Right lobe of liver (tissue), 6 donors: Measurements from ENCODE around the gene FUT6. TPM values are rescaled to one million over a fixed set of nuclear protein-coding genes. Genes with fewer than 3 reads are reported as not detected.
A peak's percentile ranks its signal among the peaks of the same experiment; 100 is the strongest.

Source experiments
- ATAC-seq, 4 donors: fragments of 200-7000 bp; cut with Tn5 transposase; one replicate each; pipeline ENCODE4 v1.9.1; 2020; ENCODE audit warnings: mild to moderate bottlenecking in 4 of 4, moderate library complexity in 4 of 4
- DNase-seq, 3 donors: peaks; one replicate each; pipeline ENCODE4 v3.0.0-alpha.2; 2020
- H3K27ac ChIP-seq, 3 donors: fragments of 200-600 bp; one replicate each; pipeline ENCODE4 v1.8.0; 2022
- H3K27me3 ChIP-seq, 2 donors: fragments of 200-600 bp; one replicate each; pipeline ENCODE4 v1.8.0; 2022
- H3K36me3 ChIP-seq, 4 donors: fragments of 200-600 bp; sonication (generic) in 1 of 4; one replicate each; pipeline versions ENCODE4 v1.5.1 to v1.8.0; 2017 to 2022; ENCODE audit warnings: control low read depth in 1 of 4
- H3K4me1 ChIP-seq, 4 donors: fragments of 200-600 bp; sonication (generic) in 1 of 4; one replicate each; pipeline versions ENCODE4 v1.5.1 to v1.8.0; 2017 to 2022; ENCODE audit warnings: control low read depth in 1 of 4
- H3K4me3 ChIP-seq, 3 donors: fragments of 200-600 bp; one replicate each; pipeline ENCODE4 v1.8.0; 2022
- H3K9me3 ChIP-seq, 4 donors: fragments of 200-600 bp; sonication (generic) in 1 of 4; one replicate each; pipeline versions ENCODE4 v1.5.1 to v1.8.0; 2017 to 2022; ENCODE audit warnings: control low read depth in 1 of 4
- POLR2A ChIP-seq: fragments of 450-650 bp; IDR thresholded peaks from one replicate; pipeline ENCODE4 v1.6.1; 2017; ENCODE audit warnings: antibody characterized with exemption, mild to moderate bottlenecking
- WGBS: methylation state at CpG from one replicate; pipeline ENCODE4 v1.1.6; 2018; ENCODE audit warnings: low coverage, low lambda C conversion rate; ENCODE audit not compliant: insufficient coverage; ENCODE audit errors: missing lambda C conversion rate; 5-methylcytosine and 5-hydroxymethylcytosine counted together
- intact Hi-C, 2 donors: fragments of 100-400 bp; cut with DNase I; formaldehyde crosslinking; loops; one replicate each; pipeline versions ENCODE4 v1.11.2 to v1.14.1; 2022
- total RNA-seq, 6 experiments: library from RNA; depleted of rRNA in 2 of 6; stranded (reverse); fragments of >200 nt in 2 of 6; fragmentation: NEBNext Ultra II Directional in 3 of 6; extraction: Animal tissue kit (Norgen Biotek cat#: 25700) in 3 of 6; gene quantifications; one replicate each; pipeline versions ENCODE4 v1.1.0 to v1.2.4, GENCODE V29; 2016 to 2023
- TF ChIP-seq, protein P1 (sequence below), 4 donors: fragments of 200-600 bp in 3 of 4; fragments of 450-650 bp in 1 of 4; IDR thresholded peaks; one replicate each; pipeline versions ENCODE4 v1.5.1 to v1.8.0; 2016 to 2022; ENCODE audit warnings: antibody characterized with exemption in 4 of 4, mild to moderate bottlenecking in 2 of 4
- donor health status: DM: no; HTN: yes; CAD: no.
- donor health status: DM: no; HTN: no; CAD: no.
- donor health status: DM: no; HTN: no; CAD: no.
- donor health status: DM: no; HTN: yes; CAD: no.
- donor health status: DM: no; HTN: yes; CAD: no.

FUT6 gene
- total RNA-seq, 6 experiments from 2014 or later, result 2.3 to 28.1 (median 9.7) TPM

DNA sequence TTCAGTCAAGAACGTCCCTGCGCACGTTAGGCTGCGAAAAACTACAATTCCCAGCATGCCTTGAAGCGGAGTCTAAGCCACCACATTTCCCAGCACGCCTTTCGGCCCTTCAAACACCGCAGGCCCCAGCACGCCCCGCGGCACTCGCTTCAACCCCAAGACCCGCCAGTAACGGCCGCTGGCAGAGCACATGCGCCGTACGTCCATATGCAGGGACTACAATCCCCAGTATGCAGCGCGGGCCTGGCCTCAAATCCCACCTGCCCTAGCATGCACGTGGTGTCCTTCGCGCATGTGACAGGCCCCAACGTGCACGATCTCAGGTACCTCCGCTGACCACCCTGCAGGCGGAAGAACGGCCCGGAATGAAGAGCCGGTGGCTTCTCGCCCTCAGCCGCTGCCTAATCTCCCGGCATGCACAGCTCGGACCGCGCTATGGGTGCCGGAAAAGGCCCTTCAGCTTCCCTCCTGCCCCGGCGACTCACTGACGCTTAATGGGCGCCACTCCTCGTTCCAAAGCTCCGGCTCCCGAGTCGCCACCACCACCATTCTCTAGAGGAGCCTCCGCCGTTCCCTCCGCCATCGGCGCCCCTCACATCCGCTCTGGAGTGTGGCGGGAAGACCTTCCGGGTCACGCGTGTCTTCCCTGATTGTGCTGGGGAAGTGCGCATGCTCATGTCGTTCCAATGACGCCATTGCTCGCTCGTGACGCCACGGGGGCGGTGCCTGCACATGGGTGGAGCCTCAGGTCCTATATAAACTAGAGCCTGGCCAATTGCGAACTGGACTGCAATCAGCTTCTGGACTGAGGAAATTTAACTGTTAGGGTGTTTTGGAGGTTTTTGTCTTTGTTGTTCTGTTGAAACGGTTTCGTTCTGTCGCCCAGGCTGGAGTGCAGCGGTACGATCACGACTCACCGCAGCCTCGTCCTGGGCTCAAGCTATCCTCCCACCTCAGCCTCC is 48.7 kb downstream of the FUT6 start, which contains the start of gene DUS3L:
TSS of gene DUS3L (minus strand) at position 605 of the 962 bp plus-strand sequence. CDS start at position 583, 22 bp downstream.
- intact Hi-C loops, result no loop called here
- Histone ChIP-seq H3K4me3 (peak within 1 kb of the TSS; percentile 66 to 87 (median 83)), H3K9me3 (no peaks in the 10 kb centered on the region), H3K36me3 (peaks cover 0 to 38% (median 24%) of the 10 kb centered on the region in 4 donors), H3K4me1 (peaks cover 0 to 10% (median 1%) of the 10 kb centered on the region in 4 donors), H3K27ac (peak within 1 kb of the TSS; percentile 86 to 99 (median 97)), H3K27me3 (no peaks in the 10 kb centered on the region)
- TF ChIP-seq POLR2A, result peak; percentile 83
- TF ChIP-seq, protein P1, sequence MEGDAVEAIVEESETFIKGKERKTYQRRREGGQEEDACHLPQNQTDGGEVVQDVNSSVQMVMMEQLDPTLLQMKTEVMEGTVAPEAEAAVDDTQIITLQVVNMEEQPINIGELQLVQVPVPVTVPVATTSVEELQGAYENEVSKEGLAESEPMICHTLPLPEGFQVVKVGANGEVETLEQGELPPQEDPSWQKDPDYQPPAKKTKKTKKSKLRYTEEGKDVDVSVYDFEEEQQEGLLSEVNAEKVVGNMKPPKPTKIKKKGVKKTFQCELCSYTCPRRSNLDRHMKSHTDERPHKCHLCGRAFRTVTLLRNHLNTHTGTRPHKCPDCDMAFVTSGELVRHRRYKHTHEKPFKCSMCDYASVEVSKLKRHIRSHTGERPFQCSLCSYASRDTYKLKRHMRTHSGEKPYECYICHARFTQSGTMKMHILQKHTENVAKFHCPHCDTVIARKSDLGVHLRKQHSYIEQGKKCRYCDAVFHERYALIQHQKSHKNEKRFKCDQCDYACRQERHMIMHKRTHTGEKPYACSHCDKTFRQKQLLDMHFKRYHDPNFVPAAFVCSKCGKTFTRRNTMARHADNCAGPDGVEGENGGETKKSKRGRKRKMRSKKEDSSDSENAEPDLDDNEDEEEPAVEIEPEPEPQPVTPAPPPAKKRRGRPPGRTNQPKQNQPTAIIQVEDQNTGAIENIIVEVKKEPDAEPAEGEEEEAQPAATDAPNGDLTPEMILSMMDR (IDR thresholded peaks at IDR 0.05), result no peak
- ATAC-seq (peak; percentile 92 to 95 (median 94)), DNase-seq (peak; percentile 96 to 99 (median 97))
- 19% methylated on average over 40 of the region's 72 CpGs for WGBS

DNA sequence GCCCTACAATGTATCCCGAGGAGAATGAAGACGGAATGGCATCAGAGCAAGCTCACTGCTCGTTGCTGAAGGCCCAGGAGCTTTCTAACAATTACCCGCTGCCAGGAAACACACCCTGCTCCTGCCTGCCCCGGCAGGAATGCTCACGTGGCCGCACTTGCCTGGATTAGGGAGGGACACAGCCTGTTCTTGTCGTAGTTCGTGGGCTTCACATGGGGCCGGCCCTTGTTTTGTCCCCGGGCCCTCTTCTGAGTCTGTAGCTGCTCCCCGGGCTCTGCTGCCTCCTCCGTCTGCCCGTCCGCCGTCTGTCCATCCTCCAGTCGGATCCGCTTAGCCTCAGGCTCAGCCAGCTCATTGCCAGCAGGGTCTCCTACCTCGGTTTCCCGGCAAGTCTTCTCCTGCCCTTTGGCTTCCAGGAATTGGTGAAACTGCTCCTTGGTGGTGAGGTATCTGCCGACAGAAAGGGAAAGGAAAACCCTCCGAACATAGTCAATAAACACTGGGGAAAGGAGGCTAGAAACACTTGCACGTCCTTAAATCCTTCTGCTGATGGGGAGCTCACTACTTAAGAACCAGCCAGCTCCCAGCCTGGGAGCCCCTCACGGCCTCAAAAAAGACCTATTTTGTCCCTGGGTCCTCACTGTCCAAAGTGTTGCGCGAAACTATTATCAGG is 49.5 kb downstream of the FUT6 start:
- Histone ChIP-seq H3K27me3 (no peaks in the 10 kb centered on the region), H3K27ac (peak overlapping the region in 2 of 3 donors; percentile 86 to 99), H3K4me1 (peaks cover 0 to 10% (median 1%) of the 10 kb centered on the region in 4 donors), H3K9me3 (no peaks in the 10 kb centered on the region), H3K4me3 (peak overlapping the region; percentile 66 to 87 (median 83)), H3K36me3 (peaks cover 0 to 45% (median 29%) of the 10 kb centered on the region in 4 donors)
- WGBS, result 20% methylated on average over 2 of the region's 26 CpGs
- DNase-seq (peak in 1 of 3 donors; percentile 63), ATAC-seq (no peak)
- TF ChIP-seq, protein P1 (IDR thresholded peaks at IDR 0.05), result no peak
- TF ChIP-seq POLR2A, result no peak
- intact Hi-C loops, result no loop called here

DNA sequence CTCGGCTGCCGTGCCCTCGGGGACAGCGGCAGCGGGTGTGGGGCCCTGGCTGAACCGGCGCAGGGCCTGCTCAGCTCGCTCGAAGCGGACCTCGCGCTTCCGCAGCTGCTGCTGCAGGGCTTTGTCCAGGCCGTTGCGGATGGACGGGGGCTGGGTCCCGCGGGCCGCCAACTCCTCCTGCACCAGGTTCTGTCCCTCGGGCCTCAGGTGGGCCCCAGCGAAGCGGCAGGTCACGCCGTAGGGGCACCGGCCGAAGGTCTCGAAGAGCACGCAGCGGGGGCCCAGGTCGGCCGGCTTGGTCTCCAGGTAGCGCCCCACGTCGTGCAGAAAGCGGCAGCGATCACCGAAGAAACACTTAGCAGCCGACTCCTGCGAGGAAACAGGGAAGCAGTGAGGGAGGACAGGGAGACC is 50.1 kb downstream of the FUT6 start:
- no peak for ATAC-seq
- H3K4me3 ChIP-seq, result no peak overlapping the region
- WGBS, result no CpG with 5 or more reads among the region's 39 CpGs
- intact Hi-C loops, result no loop called here
- no peak for DNase-seq
- H3K27me3 ChIP-seq, result no peaks in the 10 kb centered on the region
- TF ChIP-seq, protein P1 (IDR thresholded peaks at IDR 0.05), result no peak
- TF ChIP-seq POLR2A, result no peak
- H3K9me3 ChIP-seq, result no peaks in the 10 kb centered on the region
- no peak overlapping the region for H3K27ac ChIP-seq
- peaks cover 0 to 5% (median 1%) of the 10 kb centered on the region in 4 donors for H3K4me1 ChIP-seq
- peaks cover 0 to 48% (median 29%) of the 10 kb centered on the region in 4 donors for H3K36me3 ChIP-seq

DNA sequence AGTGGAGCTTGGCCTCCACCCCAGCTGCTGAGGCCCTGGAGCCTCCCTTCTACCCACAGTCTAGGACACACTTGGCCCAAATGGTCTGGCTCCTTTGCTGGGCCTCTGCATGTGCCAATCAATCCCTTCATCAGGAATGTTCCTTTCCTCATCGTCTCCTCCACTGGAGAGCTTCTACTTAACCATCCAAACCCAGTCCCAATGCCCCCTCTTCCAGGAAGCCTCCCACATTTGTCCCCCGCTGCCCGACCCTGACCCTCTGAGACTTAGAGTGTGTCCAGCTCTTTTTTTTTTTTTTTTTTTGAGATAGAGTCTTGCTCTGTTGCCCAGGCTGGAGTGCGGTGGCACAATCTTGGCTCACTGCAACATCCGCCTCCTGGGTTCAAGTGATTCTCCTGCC is 51.1 kb downstream of the FUT6 start:
- WGBS, result 100% methylated on average over 5 of the region's 5 CpGs
- Histone ChIP-seq H3K4me3 (no peak overlapping the region), H3K27me3 (no peaks in the 10 kb centered on the region), H3K27ac (no peak overlapping the region), H3K36me3 (peaks cover 0 to 48% (median 29%) of the 10 kb centered on the region in 4 donors), H3K9me3 (no peaks in the 10 kb centered on the region), H3K4me1 (peaks cover 0 to 3% (median 0%) of the 10 kb centered on the region in 4 donors)
- intact Hi-C loops, result no loop called here
- DNase-seq (no peak), ATAC-seq (no peak)
- TF ChIP-seq, protein P1 (IDR thresholded peaks at IDR 0.05), result no peak
- no peak for TF ChIP-seq POLR2A
